ENCODE data around the gene FBXW8. TPM values are rescaled to one million over a fixed set of nuclear protein-coding genes. Genes with fewer than 3 reads are reported as not detected.

Gene FBXW8
- total RNA-seq, 2 experiments from 2014 or later = 7.2 TPM

DNA sequence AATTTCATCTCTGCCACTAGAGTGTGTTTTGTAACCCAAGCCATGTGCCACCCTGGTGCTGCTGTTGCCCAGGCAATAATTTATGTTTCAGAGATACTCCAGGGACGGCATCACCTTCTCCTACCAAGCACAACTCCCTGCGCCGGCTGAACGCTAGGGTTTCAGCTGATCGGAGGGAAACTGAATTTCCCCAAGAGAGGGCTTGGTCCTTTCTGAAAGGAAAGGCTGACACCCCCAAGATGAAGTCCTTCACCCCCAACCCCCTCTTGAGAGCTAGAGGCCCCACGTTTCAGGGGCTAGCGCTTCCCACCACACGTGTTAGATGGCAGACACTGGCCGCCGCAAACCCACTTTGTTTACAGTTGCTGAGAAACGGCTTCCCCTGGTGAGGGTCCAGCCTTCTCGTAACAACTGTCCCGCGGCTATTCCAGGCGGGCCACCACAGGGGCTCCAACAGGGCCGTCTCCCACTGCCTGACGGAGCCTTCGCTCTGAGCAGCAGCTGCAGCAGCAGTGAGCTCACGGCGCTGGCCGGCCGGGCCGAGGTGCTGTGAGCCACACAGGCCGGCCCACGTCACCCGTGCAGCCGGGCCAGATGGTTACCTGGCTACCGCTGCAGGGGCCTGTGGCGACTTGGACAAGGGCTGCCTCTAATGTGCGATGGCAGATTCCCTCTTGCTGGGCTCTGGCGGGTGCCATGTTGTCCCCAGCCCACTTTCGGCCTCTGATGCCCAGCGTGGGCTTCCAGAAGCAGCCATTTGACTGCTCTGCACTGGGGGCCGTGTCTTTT lies 122.0 kb downstream of the FBXW8 start:
- no peak for DNase-seq
- no peaks in the 10 kb centered on the region for H3K4me1 Mint-ChIP-seq
- H3K9me3 Mint-ChIP-seq = no peaks in the 10 kb centered on the region
- ChIA-PET CTCF (interaction anchor here (0.6 to 1.0 kb wide), 2 partner anchors 17 to 88 kb away, joined by 3 to 4 read pairs; no protein-coding TSS in a partner anchor), POLR2A (no interaction called here)
- no peak overlapping the region for H3K4me3 Mint-ChIP-seq
- H3K27me3 Mint-ChIP-seq = peaks cover 1% of the 10 kb centered on the region
- peaks cover 3% of the 10 kb centered on the region for H3K36me3 Mint-ChIP-seq (ENCODE audit: low read depth)
- H3K27ac Mint-ChIP-seq = no peak overlapping the region

DNA sequence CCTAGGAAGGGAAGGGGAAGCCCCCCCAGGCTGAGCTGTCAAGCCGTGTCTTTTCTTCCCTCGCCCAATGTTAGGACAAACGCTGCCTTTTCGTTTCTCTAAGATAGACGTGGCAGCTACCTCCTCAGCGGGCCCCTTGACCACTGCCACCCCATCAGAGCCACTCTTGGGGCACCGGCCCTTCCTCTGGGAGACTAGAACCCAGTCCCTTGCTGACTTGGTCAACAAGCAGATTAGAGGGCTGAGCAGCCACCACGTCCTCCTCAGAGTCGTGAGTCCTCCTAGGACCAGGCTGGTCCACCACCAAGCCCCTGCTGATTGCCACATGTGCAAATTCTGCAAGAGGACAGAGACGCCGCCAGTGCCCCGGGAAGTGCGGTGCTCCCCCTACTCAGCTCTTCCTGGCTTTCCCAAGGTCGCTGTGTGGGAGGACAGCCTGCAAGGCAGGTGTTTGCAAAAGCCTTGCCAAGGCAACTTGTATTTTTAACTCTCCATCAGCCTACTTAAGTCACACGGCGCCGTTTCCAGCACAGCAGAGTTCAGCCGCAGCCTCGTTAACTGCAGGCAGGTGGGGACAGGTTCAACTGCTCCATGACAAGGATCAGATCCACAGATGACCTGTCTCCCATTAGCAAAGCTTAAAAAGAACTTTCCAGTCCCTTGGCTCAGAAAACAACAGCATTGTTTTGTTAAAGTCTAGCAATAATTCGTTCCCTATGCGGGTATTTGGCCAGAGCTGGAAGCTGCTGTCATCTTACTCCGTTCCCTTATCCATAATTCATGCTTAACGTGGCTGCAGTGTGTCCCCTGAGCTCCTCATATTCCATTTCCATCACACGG lies 122.9 kb downstream of the FBXW8 start:
- POLR2A ChIA-PET = no interaction called here
- Mint-ChIP-seq H3K4me3 (no peak overlapping the region), H3K4me1 (no peaks in the 10 kb centered on the region), H3K27ac (no peak overlapping the region), H3K9me3 (no peaks in the 10 kb centered on the region), H3K27me3 (peaks cover 1% of the 10 kb centered on the region), H3K36me3 (ENCODE audit: low read depth) (peaks cover 3% of the 10 kb centered on the region)
- no peak for DNase-seq
- CTCF ChIA-PET = interaction anchor here (1.0 kb wide), 1 partner anchor 87 kb away, joined by 3 read pairs; no protein-coding TSS in a partner anchor

DNA sequence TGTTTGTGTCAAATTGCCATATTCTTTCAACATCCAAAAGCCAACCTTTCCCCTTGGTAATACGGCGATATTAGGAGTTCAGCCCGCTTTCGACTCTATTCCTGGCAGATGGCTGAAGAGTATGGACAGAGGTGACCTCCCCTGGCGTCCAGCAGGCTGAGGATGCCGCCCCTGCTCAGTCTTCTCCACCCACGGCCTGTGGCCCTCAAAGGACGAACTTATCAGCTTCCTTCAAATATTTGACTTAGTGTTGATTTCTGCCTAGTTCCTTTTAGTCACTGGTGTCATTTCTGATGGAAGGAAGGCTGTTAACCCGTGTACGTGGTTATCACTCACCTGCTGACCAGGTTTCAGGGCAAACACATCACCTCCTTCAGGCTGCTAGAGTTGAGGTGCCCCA lies 123.5 kb downstream of the FBXW8 start:
- Mint-ChIP-seq H3K9me3 (no peaks in the 10 kb centered on the region), H3K36me3 (ENCODE audit: low read depth) (no peaks in the 10 kb centered on the region), H3K4me1 (no peaks in the 10 kb centered on the region), H3K27me3 (peaks cover 1% of the 10 kb centered on the region), H3K4me3 (no peak overlapping the region), H3K27ac (no peak overlapping the region)
- DNase-seq = no peak
- CTCF ChIA-PET = interaction anchor here (1.2 kb wide), 1 partner anchor 86 kb away, joined by 4 read pairs; no protein-coding TSS in a partner anchor
- POLR2A ChIA-PET = no interaction called here

DNA sequence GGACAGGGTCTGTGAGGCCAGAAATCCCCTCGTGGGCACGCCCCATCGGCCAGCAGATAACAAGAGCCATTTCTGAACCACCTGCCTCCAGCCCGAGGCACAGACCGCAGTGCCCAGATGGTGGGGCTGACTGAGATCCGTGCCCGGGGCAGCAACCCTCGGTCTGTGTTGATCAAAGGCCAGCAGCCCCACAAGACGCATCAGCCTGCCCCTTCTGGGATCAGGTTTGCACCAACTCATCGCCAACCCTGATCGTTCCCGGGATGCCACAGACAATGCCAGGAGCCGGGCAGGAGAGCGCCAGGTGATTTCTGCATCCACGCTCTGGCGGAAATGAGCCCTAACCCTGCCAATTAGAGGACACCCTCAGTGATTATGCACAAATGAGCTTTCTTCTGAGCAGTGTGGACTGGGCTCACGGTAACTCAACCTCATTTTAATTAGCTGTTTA lies 124.0 kb downstream of the FBXW8 start:
- ChIA-PET CTCF (interaction anchor here (1.2 kb wide), 1 partner anchor 85 kb away, joined by 4 read pairs; no protein-coding TSS in a partner anchor), POLR2A (no interaction called here)
- no peak overlapping the region for H3K27ac Mint-ChIP-seq
- H3K9me3 Mint-ChIP-seq = no peaks in the 10 kb centered on the region
- no peaks in the 10 kb centered on the region for H3K4me1 Mint-ChIP-seq
- peaks cover 1% of the 10 kb centered on the region for H3K27me3 Mint-ChIP-seq
- DNase-seq = no peak
- H3K36me3 Mint-ChIP-seq (ENCODE audit: low read depth) = no peaks in the 10 kb centered on the region
- no peak overlapping the region for H3K4me3 Mint-ChIP-seq

DNA sequence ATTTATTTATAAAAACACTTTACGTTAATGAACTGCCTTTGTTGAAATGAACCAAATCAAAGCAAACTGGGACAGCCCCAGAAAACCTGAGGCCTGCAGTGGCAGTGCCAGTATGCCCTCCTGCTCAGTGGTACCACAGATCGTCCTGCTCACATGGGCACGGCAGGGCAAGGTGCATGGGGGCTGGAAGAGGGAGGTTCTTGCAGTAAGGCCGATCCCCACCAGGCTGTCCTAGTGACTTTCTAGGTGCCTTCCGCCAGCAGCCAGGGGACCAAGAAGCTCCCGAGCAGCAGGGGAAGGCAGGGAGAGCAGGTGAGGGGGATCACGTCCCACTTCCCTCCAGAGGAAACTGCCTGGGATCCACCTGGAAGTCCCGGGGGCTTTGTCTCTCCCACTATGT lies 124.5 kb downstream of the FBXW8 start:
- Mint-ChIP-seq H3K27ac (no peak overlapping the region), H3K9me3 (no peaks in the 10 kb centered on the region), H3K4me3 (no peak overlapping the region), H3K4me1 (no peaks in the 10 kb centered on the region), H3K27me3 (peaks cover 1% of the 10 kb centered on the region), H3K36me3 (ENCODE audit: low read depth) (no peaks in the 10 kb centered on the region)
- DNase-seq = no peak
- ChIA-PET POLR2A (no interaction called here), CTCF (interaction anchor here (0.6 to 1.2 kb wide), 2 partner anchors 85 to 192 kb away, joined by 4 to 5 read pairs; no protein-coding TSS in a partner anchor)

DNA sequence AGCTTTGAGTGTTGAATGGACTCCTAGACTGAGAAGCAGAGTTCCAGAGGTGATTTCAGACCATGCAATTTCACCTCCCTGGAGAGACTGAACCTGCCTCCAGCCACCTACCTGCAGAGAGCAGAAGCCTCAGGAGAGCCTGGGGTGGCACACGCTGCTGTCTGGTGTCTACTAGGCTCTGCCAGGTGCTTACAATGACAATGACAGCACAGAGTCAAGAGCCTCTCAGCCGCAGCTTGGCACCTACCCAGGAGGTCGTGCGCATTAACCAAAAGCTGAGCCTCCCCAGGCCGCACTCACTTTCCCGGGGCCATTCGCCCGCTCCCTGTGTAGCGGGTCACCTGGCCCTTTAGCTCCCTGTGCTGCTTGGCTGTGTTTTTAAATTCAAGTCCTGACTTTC lies 125.3 kb downstream of the FBXW8 start:
- peaks cover 1% of the 10 kb centered on the region for H3K27me3 Mint-ChIP-seq
- H3K9me3 Mint-ChIP-seq = no peaks in the 10 kb centered on the region
- no peak for DNase-seq
- no peaks in the 10 kb centered on the region for H3K36me3 Mint-ChIP-seq (ENCODE audit: low read depth)
- no peak overlapping the region for H3K4me3 Mint-ChIP-seq
- H3K4me1 Mint-ChIP-seq = no peaks in the 10 kb centered on the region
- CTCF ChIA-PET = no interaction called here
- no peak overlapping the region for H3K27ac Mint-ChIP-seq
- POLR2A ChIA-PET = no interaction called here

DNA sequence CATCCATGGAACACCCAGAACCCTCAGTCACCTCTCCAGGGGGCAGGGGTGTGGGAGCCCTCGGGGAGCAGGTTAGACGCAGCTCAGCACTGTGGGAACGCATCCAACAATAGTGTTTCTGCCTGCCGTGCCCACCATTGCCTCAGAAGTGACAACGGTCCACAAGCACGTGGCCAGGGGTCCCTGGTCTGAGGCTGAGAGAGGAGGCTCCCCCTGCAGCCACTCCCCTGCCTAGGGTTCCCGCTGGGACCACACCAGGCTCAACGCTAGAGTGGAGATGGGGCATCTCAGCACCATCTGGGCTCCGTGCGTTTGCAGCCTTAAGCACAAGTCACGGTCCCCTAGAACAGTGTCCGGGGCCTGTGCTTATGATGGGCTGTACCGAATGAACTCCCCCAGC lies 125.8 kb downstream of the FBXW8 start:
- H3K9me3 Mint-ChIP-seq = no peaks in the 10 kb centered on the region
- DNase-seq = no peak
- H3K4me1 Mint-ChIP-seq = no peaks in the 10 kb centered on the region
- H3K27me3 Mint-ChIP-seq = peaks cover 1% of the 10 kb centered on the region
- ChIA-PET POLR2A (no interaction called here), CTCF (no interaction called here)
- H3K27ac Mint-ChIP-seq = no peak overlapping the region
- no peaks in the 10 kb centered on the region for H3K36me3 Mint-ChIP-seq (ENCODE audit: low read depth)
- H3K4me3 Mint-ChIP-seq = no peak overlapping the region

DNA sequence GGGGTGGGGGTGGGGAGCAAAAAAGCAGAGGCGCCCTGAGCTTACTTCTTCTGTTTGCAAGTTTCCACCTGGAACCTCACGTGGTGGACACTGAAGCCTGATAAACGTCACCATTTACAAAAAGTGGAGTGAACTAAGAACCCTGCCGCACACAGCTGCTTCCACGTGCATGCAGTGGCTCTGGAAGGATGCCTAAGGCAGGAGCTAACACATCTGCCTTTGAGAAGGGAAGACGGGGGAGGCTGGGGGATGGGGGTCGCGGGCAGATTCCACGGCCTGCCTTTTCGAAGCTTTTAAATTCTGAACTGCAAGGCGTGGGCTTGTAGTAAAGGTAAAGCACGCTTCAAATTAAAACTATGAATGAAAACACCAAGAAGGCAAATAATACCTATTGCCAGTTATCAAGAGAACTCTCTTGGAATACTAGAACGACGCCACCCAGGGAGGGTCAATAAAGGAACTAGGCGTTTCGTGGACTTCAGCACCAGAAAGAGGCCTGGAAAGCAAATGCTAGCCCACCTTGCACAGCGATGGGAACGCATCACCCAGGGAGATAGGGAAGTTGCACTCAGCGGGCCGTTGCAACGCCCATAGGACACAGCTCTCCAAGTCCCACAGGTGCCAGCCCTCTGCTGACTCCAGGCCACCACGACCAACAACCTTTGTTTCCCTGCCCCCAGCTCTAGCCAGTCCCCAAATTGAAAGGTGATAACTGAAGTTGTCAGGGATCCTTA lies 126.7 kb downstream of the FBXW8 start:
- H3K4me1 Mint-ChIP-seq = no peaks in the 10 kb centered on the region
- no peaks in the 10 kb centered on the region for H3K36me3 Mint-ChIP-seq (ENCODE audit: low read depth)
- no peak for DNase-seq
- no peaks in the 10 kb centered on the region for H3K9me3 Mint-ChIP-seq
- H3K4me3 Mint-ChIP-seq = no peak overlapping the region
- H3K27ac Mint-ChIP-seq = no peak overlapping the region
- ChIA-PET POLR2A (no interaction called here), CTCF (interaction anchor here (0.6 kb wide), 1 partner anchor 179 kb away, joined by 3 read pairs; no protein-coding TSS in a partner anchor)
- peaks cover 1% of the 10 kb centered on the region for H3K27me3 Mint-ChIP-seq

DNA sequence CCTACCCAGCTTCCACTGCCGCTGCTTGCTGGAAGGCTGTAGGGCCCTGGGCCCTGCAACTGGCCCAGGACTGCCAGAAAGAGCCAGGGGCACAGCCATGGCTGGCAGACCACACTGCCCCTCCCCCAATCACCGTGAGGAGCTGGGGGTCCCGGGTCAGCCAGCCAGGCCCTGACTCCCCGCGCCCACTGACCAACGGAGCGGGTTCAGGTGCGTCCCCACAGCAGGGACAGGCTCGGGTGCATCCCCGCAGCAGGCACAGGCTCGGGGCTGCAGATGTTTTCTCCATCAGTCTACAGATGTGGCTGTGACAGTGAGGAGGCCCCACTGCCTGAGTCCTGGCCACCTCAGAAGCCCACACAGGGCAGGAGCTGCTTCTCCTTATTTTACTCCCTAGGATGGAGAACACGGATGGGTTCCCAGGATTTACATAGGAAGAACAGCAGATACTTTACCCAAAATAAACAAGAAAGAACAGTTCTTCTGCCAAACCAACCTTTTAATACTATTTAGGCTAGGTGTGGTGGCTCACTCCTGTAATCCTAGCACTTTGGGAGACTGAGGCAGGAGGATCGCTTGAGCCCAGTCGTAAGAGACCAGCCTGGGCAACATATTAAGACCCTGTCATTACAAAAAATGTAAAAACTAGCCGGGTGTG lies 127.4 kb downstream of the FBXW8 start:
- Mint-ChIP-seq H3K27me3 (peaks cover 1% of the 10 kb centered on the region), H3K4me3 (no peak overlapping the region), H3K27ac (no peak overlapping the region), H3K36me3 (ENCODE audit: low read depth) (no peaks in the 10 kb centered on the region), H3K9me3 (no peaks in the 10 kb centered on the region), H3K4me1 (no peaks in the 10 kb centered on the region)
- ChIA-PET POLR2A (no interaction called here), CTCF (interaction anchor here (0.6 to 1.3 kb wide), 2 partner anchors 12 to 178 kb away, joined by 3 read pairs; no protein-coding TSS in a partner anchor)
- DNase-seq = no peak

DNA sequence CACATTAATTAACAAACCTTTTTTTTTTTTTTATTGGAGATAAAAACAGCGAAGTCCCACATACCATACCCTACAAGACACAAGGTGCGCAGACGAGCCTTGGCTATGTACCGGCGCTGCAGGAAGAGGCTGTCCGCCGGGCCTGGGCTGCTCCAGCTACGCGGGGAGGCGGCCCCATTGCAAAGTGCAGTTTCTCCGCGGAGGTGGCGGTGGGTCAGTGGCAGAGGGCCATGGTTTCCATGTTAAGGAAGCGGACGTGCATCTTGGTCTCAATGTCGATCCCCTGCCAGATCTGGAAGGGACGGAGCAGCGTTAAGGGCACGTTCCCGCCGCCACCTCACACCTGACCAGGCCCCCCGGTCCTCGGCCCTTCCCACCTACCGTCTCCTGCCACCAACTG lies 128.2 kb downstream of the FBXW8 start:
- no peak overlapping the region for H3K4me3 Mint-ChIP-seq
- DNase-seq = no peak
- no peaks in the 10 kb centered on the region for H3K27me3 Mint-ChIP-seq
- CTCF ChIA-PET = interaction anchor here (1.3 kb wide), 1 partner anchor 13 kb away, joined by 3 read pairs; no protein-coding TSS in a partner anchor
- H3K36me3 Mint-ChIP-seq (ENCODE audit: low read depth) = no peaks in the 10 kb centered on the region
- no peak overlapping the region for H3K27ac Mint-ChIP-seq
- no peaks in the 10 kb centered on the region for H3K9me3 Mint-ChIP-seq
- H3K4me1 Mint-ChIP-seq = no peaks in the 10 kb centered on the region
- POLR2A ChIA-PET = no interaction called here

DNA sequence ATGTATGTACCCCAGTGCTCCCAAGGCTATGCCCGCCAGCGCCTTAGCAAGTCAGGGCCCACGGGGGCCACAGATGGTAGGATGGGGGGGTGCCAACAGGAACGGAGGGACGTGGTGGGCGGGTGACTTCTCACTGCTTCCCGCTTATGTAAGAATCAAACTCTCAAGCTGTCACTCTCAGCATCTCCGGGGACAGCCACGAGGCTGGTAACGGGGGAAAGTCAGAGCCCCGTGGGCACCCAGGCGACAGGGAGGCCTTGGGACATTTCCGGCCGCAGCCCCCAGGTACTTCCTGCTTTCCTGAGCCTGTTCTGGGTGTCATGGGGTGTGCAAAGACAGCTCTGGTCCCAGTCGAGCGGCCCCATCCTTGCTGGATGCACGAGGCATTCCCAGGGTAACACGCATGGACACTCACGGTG lies 129.2 kb downstream of the FBXW8 start:
- CTCF ChIA-PET = interaction anchor here (1.3 kb wide), 1 partner anchor 14 kb away, joined by 3 read pairs; no protein-coding TSS in a partner anchor
- Mint-ChIP-seq H3K9me3 (no peaks in the 10 kb centered on the region), H3K27ac (no peak overlapping the region), H3K4me3 (no peak overlapping the region), H3K4me1 (no peaks in the 10 kb centered on the region), H3K27me3 (no peaks in the 10 kb centered on the region), H3K36me3 (ENCODE audit: low read depth) (no peaks in the 10 kb centered on the region)
- POLR2A ChIA-PET = no interaction called here
- DNase-seq = no peak

DNA sequence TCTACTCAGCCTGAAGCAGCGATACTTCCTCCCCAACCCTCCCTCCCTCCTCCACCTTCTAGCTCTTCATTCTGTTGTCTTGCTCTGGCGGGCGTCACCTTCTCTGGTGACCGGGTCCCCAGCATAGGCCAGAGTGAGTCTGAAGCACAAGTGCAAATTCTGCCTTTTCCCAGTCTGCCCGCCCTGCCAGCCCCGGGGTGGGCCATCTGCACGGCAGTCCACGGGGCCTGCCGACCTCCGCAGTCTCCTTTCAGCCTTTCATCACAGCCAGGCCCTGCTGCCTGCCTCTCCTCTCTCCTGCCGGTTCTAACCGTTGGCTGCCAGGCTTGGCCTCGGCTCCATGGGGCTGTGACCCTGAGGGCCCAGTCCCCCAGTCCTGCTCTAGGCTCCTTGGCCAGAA lies 129.7 kb downstream of the FBXW8 start:
- H3K4me1 Mint-ChIP-seq = no peaks in the 10 kb centered on the region
- no peak overlapping the region for H3K4me3 Mint-ChIP-seq
- no peaks in the 10 kb centered on the region for H3K9me3 Mint-ChIP-seq
- ChIA-PET POLR2A (no interaction called here), CTCF (no interaction called here)
- no peaks in the 10 kb centered on the region for H3K27me3 Mint-ChIP-seq
- H3K27ac Mint-ChIP-seq = no peak overlapping the region
- H3K36me3 Mint-ChIP-seq (ENCODE audit: low read depth) = no peaks in the 10 kb centered on the region
- no peak for DNase-seq
